ENCODE data around the gene PSTPIP2.

Gene PSTPIP2

DNA sequence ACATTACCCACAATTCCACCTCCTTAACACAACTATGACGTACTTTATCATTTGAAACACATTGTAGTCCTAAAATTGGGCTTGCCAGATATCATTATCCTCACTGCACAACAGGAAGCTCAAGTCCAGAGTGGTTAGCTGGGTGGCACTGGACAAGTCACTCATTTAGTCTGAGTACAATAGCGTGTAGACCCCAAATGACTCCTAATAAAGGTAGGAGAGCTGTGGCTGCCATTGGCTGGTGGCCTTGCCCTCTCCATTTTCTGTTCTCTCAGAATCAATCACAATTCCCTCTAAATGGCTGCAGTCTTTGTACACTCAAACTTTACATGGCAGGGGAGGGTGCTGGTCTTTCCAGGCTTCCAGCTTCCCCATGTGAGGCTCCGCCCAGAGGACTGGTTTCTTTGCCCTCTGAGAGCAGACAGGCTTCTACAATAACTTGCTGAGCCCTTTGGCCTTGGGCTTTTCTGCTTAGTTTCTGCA lies 11.7 kb downstream of the PSTPIP2 start:
- no peak overlapping the region for H3K4me3 ChIP-seq (ENCODE audit: control insufficient read depth, low read depth, low read length)
- DNase-seq (ENCODE audit: low read depth), result no peak
- TF ChIP-seq, protein P1, sequence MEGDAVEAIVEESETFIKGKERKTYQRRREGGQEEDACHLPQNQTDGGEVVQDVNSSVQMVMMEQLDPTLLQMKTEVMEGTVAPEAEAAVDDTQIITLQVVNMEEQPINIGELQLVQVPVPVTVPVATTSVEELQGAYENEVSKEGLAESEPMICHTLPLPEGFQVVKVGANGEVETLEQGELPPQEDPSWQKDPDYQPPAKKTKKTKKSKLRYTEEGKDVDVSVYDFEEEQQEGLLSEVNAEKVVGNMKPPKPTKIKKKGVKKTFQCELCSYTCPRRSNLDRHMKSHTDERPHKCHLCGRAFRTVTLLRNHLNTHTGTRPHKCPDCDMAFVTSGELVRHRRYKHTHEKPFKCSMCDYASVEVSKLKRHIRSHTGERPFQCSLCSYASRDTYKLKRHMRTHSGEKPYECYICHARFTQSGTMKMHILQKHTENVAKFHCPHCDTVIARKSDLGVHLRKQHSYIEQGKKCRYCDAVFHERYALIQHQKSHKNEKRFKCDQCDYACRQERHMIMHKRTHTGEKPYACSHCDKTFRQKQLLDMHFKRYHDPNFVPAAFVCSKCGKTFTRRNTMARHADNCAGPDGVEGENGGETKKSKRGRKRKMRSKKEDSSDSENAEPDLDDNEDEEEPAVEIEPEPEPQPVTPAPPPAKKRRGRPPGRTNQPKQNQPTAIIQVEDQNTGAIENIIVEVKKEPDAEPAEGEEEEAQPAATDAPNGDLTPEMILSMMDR (conservative IDR thresholded peaks at IDR 0.05; ENCODE audit: control insufficient read depth, insufficient read depth, low read depth, low read length), result no peak

DNA sequence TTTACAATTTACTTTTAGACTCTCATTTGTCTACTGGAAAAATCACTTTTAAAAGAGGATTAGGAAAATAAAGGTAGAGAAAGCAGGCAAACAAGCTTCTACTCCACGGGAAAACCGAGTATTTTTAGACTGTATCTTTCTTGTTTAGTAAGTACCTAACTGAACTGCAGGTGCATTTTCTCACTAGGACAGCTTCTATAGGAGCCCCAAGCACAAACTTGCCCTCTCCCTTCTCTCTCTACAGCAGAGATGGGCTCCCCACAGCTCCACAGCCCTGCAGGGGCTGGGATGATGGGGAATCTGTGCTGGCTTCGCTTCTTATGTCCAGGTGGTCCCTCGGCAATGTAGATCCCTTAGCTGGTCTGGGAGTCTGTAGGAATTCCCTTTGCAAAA lies 16.2 kb downstream of the PSTPIP2 start:
- TF ChIP-seq, protein P1 (conservative IDR thresholded peaks at IDR 0.05; ENCODE audit: control insufficient read depth, insufficient read depth, low read depth, low read length), result no peak
- no peak for DNase-seq (ENCODE audit: low read depth)
- H3K4me3 ChIP-seq (ENCODE audit: control insufficient read depth, low read depth, low read length), result no peak overlapping the region

DNA sequence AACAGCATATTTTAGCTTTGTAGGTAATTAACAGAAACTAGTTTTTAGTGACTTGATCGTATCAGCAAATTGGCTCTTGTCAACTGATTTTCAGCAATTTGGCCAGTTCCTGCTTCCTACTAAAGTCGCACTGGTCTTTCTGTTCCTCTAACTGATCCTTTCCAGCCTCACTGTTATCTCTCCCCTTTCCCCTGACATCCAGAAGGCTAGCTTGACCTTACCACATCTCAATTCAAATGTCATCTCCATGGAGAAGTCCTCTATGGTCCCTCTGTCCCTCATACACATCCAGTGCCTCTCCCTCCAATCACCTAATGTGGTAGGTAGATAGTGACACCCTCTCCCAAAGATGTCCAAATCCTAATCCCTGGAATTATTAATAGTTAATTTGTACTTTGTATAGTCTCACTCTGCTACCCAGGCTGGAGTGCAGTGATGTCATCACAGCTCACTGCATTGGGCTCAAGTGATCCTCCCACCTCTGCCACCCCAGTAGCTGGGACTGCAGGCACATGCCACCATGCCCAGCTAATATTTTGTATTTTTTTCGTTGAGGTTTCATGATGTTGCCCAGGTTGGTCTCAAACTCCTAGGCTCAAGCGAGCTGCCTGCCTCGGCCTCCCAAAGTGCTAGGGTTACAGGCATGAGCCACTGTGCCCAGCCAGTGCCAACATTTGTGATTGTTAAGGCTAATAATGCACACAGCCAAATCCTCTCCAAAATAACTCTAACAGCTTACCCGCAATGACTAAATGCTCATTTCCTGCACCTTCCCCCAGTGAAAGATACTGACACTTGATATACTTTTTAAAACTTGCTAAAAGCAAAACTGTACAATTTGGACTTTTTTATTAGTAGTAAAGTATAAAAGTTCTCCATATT lies 16.9 kb downstream of the PSTPIP2 start:
- no peak for DNase-seq (ENCODE audit: low read depth)
- no peak overlapping the region for H3K4me3 ChIP-seq (ENCODE audit: control insufficient read depth, low read depth, low read length)
- TF ChIP-seq, protein P1 (conservative IDR thresholded peaks at IDR 0.05; ENCODE audit: control insufficient read depth, insufficient read depth, low read depth, low read length), result no peak

DNA sequence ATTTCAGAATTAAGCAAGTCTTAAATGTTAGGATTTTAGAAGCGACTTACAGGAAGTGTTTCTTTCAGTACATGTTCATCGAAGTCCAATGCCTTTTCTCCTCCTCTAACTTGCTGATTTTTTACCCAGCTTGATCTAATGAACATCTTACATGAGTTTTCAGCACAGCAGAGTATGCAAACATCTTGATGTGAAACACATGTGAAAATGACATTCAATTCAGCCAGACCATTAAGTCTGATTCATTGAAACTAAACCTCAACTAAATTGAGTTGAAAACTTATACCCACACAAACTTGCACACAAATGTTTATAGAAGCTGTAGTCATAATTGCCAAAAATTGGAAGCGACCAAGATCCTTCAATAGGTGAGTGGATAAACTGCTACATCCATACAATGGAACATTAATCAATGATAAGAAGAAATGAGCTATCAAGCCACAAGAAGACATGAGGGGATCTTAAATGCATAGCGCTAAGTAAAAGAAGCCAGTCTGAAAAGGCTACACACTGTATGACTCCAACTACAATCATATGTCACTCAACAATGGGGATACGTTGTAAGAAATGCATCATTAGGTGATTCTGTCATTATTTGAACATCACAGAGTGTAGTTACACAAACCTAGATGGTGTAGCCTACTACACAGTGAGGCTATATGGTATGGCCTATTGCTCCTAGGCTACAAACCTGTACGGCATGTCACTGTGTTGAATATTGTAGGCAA lies 18.5 kb downstream of the PSTPIP2 start:
- no peak overlapping the region for H3K4me3 ChIP-seq (ENCODE audit: control insufficient read depth, low read depth, low read length)
- TF ChIP-seq, protein P1 (conservative IDR thresholded peaks at IDR 0.05; ENCODE audit: control insufficient read depth, insufficient read depth, low read depth, low read length), result no peak

DNA sequence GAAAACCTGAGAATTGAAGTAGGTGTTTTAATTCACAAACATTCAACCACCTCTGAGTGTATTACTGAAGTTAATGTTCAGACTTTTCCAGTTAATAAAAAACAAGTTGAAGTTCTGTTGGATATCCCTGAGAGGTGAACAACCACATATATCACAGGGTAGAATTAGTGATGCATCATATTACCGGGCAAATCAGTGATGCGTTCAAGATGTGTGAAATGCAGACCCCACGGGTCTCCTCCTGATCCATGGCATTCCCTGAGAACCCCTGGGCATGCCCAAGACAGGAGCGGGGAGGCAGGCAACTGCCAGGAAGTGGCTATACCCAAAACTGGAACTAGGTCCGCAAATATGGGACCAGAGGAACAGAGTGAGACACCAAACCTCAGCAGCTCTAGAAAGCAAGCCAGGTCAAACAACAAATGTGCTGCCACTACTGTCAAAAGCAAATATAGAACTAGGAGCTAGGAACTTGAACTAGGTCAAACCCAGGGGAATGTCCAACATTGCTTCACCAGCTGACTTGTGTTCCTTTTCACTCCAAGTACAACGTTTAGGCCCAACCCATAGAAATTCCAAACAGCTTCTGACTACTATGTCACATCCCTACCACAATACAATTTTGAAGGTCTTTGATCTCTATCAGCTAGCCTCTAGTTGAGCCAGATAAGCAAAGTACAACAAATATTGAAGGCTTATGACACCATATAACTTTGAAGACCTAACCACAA lies 20.2 kb downstream of the PSTPIP2 start:
- H3K4me3 ChIP-seq (ENCODE audit: control insufficient read depth, low read depth, low read length), result no peak overlapping the region
- TF ChIP-seq, protein P1 (conservative IDR thresholded peaks at IDR 0.05; ENCODE audit: control insufficient read depth, insufficient read depth, low read depth, low read length), result no peak
- peak; percentile 57 for DNase-seq (ENCODE audit: low read depth)

More for the DNA sequence above, 18.5 kb downstream of the PSTPIP2 start:
- peak; percentile 64 for DNase-seq (ENCODE audit: low read depth)

DNA sequence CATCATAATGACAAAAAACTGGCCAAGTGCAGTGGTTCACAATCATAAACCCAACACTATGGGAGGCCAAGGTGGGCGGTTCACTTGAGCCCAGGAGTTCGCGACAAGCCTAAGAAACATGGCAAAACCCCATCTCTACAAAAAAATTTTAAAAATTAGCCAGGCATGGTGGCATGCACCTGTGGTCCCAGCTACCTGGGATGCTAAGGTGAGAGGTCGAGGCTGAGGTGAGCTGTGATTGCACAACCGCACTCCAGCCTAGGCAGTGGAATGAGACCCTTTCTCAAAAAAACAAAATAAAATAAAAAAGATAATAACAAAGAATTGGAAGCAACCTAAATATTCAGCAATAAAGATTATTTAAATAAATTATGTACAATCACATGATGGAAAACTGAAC lies 21.8 kb downstream of the PSTPIP2 start:
- H3K4me3 ChIP-seq (ENCODE audit: control insufficient read depth, low read depth, low read length), result no peak overlapping the region
- DNase-seq (ENCODE audit: low read depth), result no peak
- TF ChIP-seq, protein P1 (conservative IDR thresholded peaks at IDR 0.05; ENCODE audit: control insufficient read depth, insufficient read depth, low read depth, low read length), result no peak

All from fibroblast of mammary gland (primary cell).